WTC11 (cell line): ENCODE measurements around the gene NEO1.

Source experiments
- OVOL2 ChIP-seq: fragments of 250-450 bp; sonication (Bioruptor Pico); IDR thresholded peaks from 2 replicates; pipeline ENCODE4 v1.9.0; 2021; ENCODE audit warnings: mild to moderate bottlenecking, borderline replicate concordance
- ZNF138 ChIP-seq: sonication (generic); formaldehyde crosslinking; conservative IDR thresholded peaks from 2 replicates; pipeline ENCODE4 v1.8.1; 2022; ENCODE audit warnings: mild to moderate bottlenecking, moderate library complexity, missing genetic modification reagents
- TF ChIP-seq, protein P1 (sequence below): fragments of 200-600 bp; IDR thresholded peaks from 2 replicates; pipeline ENCODE4 v1.8.0; 2022; ENCODE audit warnings: antibody characterized with exemption

DNA sequence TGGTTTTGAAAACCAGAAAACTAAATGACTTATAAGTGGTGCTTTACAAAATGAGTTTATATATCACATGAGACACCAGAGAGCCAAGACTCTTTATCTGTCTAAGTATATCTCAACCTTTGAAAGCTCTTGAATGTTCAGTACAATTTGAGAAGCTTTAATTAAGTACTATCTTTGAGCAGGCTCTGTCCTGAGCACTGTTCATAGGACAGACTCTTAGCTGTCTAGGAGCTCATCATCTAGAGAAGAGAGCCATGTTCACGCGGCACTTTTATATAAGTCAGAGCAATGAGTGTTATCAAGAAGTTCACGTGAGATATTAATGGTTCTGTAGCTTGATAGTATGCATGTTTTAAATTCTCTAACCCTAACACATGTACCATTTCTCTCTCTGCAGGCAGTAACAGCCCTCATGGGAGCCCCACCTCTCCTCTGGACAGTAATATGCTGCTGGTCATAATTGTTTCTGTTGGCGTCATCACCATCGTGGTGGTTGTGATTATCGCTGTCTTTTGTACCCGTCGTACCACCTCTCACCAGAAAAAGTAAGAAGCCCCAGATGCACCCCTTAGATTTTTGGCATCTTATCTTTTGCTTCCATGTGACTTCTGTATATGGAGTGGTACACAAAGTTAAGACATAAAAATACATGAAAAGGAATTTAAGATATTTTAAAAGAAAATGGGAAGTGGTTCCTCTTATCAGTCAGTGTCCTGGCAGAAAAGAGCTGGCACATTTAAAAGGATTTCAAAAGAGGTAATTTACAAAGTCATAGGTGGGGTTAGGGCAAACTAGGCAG lies 230.5 kb downstream of the NEO1 start:
- TF ChIP-seq OVOL2 (CRISPR knock-in tag) (no peak), ZNF138 (CRISPR knock-in tag) (no peak)
- TF ChIP-seq, protein P1, sequence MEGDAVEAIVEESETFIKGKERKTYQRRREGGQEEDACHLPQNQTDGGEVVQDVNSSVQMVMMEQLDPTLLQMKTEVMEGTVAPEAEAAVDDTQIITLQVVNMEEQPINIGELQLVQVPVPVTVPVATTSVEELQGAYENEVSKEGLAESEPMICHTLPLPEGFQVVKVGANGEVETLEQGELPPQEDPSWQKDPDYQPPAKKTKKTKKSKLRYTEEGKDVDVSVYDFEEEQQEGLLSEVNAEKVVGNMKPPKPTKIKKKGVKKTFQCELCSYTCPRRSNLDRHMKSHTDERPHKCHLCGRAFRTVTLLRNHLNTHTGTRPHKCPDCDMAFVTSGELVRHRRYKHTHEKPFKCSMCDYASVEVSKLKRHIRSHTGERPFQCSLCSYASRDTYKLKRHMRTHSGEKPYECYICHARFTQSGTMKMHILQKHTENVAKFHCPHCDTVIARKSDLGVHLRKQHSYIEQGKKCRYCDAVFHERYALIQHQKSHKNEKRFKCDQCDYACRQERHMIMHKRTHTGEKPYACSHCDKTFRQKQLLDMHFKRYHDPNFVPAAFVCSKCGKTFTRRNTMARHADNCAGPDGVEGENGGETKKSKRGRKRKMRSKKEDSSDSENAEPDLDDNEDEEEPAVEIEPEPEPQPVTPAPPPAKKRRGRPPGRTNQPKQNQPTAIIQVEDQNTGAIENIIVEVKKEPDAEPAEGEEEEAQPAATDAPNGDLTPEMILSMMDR, result no peak
